HepG2 (cell line): ENCODE measurements around the gene MFAP2. TPM values are rescaled to one million over a fixed set of nuclear protein-coding genes. Genes with fewer than 3 reads are reported as not detected.

Experiments
- ETV6 ChIP-seq: sonication (generic); formaldehyde crosslinking; conservative IDR thresholded peaks from 2 replicates; pipeline ENCODE4 v1.4.0; 2020; ENCODE audit warnings: missing genetic modification reagents
- GABPA ChIP-seq, 2 experiments: IDR thresholded peaks; 2 replicates each; pipeline ENCODE4 v1.6.1; 2011 to 2016; ENCODE audit warnings: low read depth in 2 of 2, low read length in 1 of 2, missing biosample characterization in 1 of 2, missing genetic modification characterization in 1 of 2
- NCOA5 ChIP-seq: sonication (generic); formaldehyde crosslinking; IDR thresholded peaks from 2 replicates; pipeline ENCODE4 v1.4.0; 2020; ENCODE audit warnings: missing genetic modification reagents
- NFIC ChIP-seq: IDR thresholded peaks from 2 replicates; pipeline ENCODE4 v1.6.1; 2012; ENCODE audit warnings: mild to moderate bottlenecking, low read length, inconsistent platforms
- ONECUT2 ChIP-seq: sonication (generic); formaldehyde crosslinking; IDR thresholded peaks from 2 replicates; pipeline ENCODE4 v1.4.0; 2020; ENCODE audit warnings: missing genetic modification reagents
- SAP130 ChIP-seq: IDR thresholded peaks from 2 replicates; pipeline ENCODE4 v1.6.1; 2016; ENCODE audit warnings: low read depth
- ZBTB7A ChIP-seq: sonication (generic); formaldehyde crosslinking; IDR thresholded peaks from 2 replicates; pipeline ENCODE4 v1.8.0; 2022; ENCODE audit warnings: mild to moderate bottlenecking, missing genetic modification reagents
- ZFP36 ChIP-seq: fragments of 150-350 bp; IDR thresholded peaks from 2 replicates; pipeline ENCODE4 v1.6.1; 2018; ENCODE audit warnings: borderline replicate concordance, low read length, low read depth; ENCODE audit not compliant: partially characterized antibody
- ZNF44 ChIP-seq: sonication (generic); formaldehyde crosslinking; IDR thresholded peaks from 2 replicates; pipeline ENCODE4 v1.5.1; 2020; ENCODE audit warnings: mild to moderate bottlenecking, missing genetic modification reagents
- polyA plus RNA-seq, 8 experiments: library from polyadenylated mRNA; depleted of rRNA in 3 of 8; stranded (reverse) in 7 of 8; unstranded in 1 of 8; fragments of >200 nt; fragmentation: Illumina TruSeq in 4 of 8; extraction: Trizol in 4 of 8; gene quantifications; 2 replicates each; pipeline versions ENCODE4 v1.2.1 to v1.2.3, GENCODE V29; 2011 to 2016; ENCODE audit warnings: low read depth in 4 of 8, missing spikeins in 1 of 8, mixed read lengths in 1 of 8; ENCODE audit not compliant: insufficient read depth in 1 of 8
- total RNA-seq, 5 experiments: library from RNA; depleted of rRNA; stranded (reverse); fragments of >200 nt; fragmentation: Illumina TruSeq; extraction: Trizol; gene quantifications; 2 replicates each; pipeline ENCODE4 v1.2.3, GENCODE V29; 2016; ENCODE audit warnings: low read depth in 1 of 5
- TF ChIP-seq, protein P1 (sequence below): sonication (generic); formaldehyde crosslinking; IDR thresholded peaks from 2 replicates; pipeline ENCODE4 v1.8.0; 2022; ENCODE audit warnings: low read depth, missing genetic modification reagents
- TF ChIP-seq, protein P2 (sequence below): IDR thresholded peaks from 2 replicates; pipeline ENCODE4 v1.6.1; 2018; ENCODE audit warnings: missing genetic modification reagents, mild to moderate bottlenecking, missing compliant biosample characterization
- TF ChIP-seq, protein P3 (sequence below): sonication (generic); formaldehyde crosslinking; conservative IDR thresholded peaks from 2 replicates; pipeline ENCODE4 v1.4.0; 2020; ENCODE audit warnings: missing genetic modification reagents
- TF ChIP-seq, protein P4 (sequence below): sonication (generic); formaldehyde crosslinking; IDR thresholded peaks from 2 replicates; pipeline ENCODE4 v1.4.0; 2020; ENCODE audit warnings: missing genetic modification reagents
- TF ChIP-seq, protein P5 (sequence below): sonication (generic); formaldehyde crosslinking; IDR thresholded peaks from 2 replicates; pipeline ENCODE4 v1.9.0; 2021; ENCODE audit warnings: missing genetic modification reagents, borderline replicate concordance

MFAP2 gene
- total and polyA plus RNA-seq, 2 of the 13 experiments (the other 11 are each of a cell fraction or from before 2014, with no cell fraction given), result 1.1 to 1.4 TPM

DNA sequence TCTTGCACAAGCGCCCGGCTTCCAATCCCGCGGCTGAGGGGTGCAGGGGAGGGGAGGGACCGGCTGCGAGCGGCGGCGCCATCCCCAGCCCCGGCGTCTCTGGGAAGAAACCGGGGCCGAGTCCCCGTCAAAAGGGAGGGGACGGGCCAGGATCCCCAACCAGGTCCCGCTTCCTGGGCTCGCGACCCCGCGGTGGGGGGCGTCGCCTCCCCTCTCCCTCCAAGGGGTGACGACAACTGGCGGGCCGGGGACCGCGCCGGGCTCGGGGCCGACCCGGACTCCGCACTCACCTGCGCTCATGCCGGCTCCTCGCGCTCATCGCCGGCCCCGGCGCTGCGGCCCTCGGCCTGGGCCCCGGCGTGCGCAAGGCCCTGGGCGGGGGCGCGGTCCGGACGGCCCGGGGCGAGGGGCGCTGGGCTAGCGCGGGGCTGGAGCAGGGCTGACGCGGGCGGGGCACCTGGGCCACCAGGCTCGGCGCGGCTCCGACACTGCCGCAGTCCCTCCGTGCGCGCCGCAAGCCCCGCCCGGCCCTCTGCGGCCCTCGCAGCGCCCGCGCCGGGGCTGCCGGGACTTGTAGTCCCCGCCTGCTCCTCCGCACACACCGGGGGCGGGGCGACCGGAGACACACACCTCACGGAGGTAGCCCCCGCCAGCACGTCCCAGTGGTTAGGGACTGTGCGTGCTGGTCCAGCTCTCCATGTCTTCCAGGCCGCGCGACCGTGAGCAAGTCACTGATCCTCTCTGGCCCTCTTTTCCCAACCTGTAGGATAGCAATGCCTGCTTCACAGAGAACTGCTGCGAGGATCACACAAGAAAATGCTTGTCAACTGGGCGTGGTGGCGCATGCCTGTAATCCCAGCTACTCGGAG, 31.3 kb upstream of the MFAP2 start, which contains the start of gene ATP13A2 (continued):
- TF ChIP-seq, protein P1, sequence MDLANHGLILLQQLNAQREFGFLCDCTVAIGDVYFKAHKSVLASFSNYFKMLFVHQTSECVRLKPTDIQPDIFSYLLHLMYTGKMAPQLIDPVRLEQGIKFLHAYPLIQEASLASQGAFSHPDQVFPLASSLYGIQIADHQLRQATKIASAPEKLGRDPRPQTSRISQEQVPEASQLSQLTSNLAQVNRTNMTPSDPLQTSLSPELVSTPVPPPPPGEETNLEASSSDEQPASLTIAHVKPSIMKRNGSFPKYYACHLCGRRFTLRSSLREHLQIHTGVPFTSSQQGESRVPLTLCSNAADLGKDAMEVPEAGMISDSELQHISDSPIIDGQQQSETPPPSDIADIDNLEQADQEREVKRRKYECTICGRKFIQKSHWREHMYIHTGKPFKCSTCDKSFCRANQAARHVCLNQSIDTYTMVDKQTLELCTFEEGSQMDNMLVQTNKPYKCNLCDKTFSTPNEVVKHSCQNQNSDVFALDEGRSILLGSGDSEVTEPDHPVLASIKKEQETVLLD (CRISPR knock-in tag), result peak; percentile 66; the same call in 1 of the 2 replicates
- TF ChIP-seq ZFP36, result no peak
- no peak for TF ChIP-seq ZBTB7A (CRISPR knock-in tag)
- TF ChIP-seq, protein P2, sequence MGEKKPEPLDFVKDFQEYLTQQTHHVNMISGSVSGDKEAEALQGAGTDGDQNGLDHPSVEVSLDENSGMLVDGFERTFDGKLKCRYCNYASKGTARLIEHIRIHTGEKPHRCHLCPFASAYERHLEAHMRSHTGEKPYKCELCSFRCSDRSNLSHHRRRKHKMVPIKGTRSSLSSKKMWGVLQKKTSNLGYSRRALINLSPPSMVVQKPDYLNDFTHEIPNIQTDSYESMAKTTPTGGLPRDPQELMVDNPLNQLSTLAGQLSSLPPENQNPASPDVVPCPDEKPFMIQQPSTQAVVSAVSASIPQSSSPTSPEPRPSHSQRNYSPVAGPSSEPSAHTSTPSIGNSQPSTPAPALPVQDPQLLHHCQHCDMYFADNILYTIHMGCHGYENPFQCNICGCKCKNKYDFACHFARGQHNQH, result no peak
- TF ChIP-seq NFIC, result no peak
- TF ChIP-seq ONECUT2, result no peak
- TF ChIP-seq, protein P3, sequence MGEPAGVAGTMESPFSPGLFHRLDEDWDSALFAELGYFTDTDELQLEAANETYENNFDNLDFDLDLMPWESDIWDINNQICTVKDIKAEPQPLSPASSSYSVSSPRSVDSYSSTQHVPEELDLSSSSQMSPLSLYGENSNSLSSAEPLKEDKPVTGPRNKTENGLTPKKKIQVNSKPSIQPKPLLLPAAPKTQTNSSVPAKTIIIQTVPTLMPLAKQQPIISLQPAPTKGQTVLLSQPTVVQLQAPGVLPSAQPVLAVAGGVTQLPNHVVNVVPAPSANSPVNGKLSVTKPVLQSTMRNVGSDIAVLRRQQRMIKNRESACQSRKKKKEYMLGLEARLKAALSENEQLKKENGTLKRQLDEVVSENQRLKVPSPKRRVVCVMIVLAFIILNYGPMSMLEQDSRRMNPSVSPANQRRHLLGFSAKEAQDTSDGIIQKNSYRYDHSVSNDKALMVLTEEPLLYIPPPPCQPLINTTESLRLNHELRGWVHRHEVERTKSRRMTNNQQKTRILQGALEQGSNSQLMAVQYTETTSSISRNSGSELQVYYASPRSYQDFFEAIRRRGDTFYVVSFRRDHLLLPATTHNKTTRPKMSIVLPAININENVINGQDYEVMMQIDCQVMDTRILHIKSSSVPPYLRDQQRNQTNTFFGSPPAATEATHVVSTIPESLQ (CRISPR knock-in tag), result no peak
- TF ChIP-seq, protein P4, sequence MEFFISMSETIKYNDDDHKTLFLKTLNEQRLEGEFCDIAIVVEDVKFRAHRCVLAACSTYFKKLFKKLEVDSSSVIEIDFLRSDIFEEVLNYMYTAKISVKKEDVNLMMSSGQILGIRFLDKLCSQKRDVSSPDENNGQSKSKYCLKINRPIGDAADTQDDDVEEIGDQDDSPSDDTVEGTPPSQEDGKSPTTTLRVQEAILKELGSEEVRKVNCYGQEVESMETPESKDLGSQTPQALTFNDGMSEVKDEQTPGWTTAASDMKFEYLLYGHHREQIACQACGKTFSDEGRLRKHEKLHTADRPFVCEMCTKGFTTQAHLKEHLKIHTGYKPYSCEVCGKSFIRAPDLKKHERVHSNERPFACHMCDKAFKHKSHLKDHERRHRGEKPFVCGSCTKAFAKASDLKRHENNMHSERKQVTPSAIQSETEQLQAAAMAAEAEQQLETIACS, result peak; percentile 84
- TF ChIP-seq, protein P5, sequence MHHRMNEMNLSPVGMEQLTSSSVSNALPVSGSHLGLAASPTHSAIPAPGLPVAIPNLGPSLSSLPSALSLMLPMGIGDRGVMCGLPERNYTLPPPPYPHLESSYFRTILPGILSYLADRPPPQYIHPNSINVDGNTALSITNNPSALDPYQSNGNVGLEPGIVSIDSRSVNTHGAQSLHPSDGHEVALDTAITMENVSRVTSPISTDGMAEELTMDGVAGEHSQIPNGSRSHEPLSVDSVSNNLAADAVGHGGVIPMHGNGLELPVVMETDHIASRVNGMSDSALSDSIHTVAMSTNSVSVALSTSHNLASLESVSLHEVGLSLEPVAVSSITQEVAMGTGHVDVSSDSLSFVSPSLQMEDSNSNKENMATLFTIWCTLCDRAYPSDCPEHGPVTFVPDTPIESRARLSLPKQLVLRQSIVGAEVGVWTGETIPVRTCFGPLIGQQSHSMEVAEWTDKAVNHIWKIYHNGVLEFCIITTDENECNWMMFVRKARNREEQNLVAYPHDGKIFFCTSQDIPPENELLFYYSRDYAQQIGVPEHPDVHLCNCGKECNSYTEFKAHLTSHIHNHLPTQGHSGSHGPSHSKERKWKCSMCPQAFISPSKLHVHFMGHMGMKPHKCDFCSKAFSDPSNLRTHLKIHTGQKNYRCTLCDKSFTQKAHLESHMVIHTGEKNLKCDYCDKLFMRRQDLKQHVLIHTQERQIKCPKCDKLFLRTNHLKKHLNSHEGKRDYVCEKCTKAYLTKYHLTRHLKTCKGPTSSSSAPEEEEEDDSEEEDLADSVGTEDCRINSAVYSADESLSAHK (CRISPR knock-in tag), result no peak
- no peak for TF ChIP-seq ETV6
- peak; percentile 82 for TF ChIP-seq SAP130 (CRISPR knock-in tag)
- TF ChIP-seq ZNF44 (CRISPR knock-in tag), result no peak
- TF ChIP-seq GABPA (IDR thresholded peaks at IDR 0.05; ENCODE audit: low read depth, low read length), result no peak
- no peak for TF ChIP-seq GABPA (CRISPR knock-in tag; IDR thresholded peaks at IDR 0.05; ENCODE audit: low read depth)
- TF ChIP-seq NCOA5 (CRISPR knock-in tag), result no peak
